Osteocyte (in vitro differentiated cells): Measurements from ENCODE around the gene PSENEN. TPM values are rescaled to one million over a fixed set of nuclear protein-coding genes. Genes with fewer than 3 reads are reported as not detected.

Experiments used
- DNase-seq: peaks from one replicate; pipeline ENCODE4 v3.0.0; 2021; ENCODE audit warnings: mixed read lengths; ENCODE audit not compliant: unreplicated experiment; ENCODE audit errors: extremely low spot score
- H3K27ac Mint-ChIP-seq: one replicate; pipeline ENCODE4 v1.8.0; 2021; ENCODE audit warnings: mild to moderate bottlenecking, mixed read lengths; ENCODE audit not compliant: unreplicated experiment
- H3K27me3 Mint-ChIP-seq: one replicate; pipeline ENCODE4 v1.8.0; 2021; ENCODE audit warnings: mixed read lengths; ENCODE audit not compliant: unreplicated experiment
- H3K36me3 Mint-ChIP-seq: one replicate; pipeline ENCODE4 v1.8.0; 2021; ENCODE audit warnings: mixed read lengths; ENCODE audit not compliant: unreplicated experiment
- H3K4me1 Mint-ChIP-seq: one replicate; pipeline ENCODE4 v1.8.0; 2021; ENCODE audit warnings: mixed read lengths; ENCODE audit not compliant: unreplicated experiment
- H3K4me3 Mint-ChIP-seq: one replicate; pipeline ENCODE4 v1.8.0; 2021; ENCODE audit warnings: mild to moderate bottlenecking, moderate library complexity, mixed read lengths; ENCODE audit not compliant: unreplicated experiment
- H3K9me3 Mint-ChIP-seq: one replicate; pipeline ENCODE4 v1.8.0; 2021; ENCODE audit warnings: mixed read lengths; ENCODE audit not compliant: unreplicated experiment
- CTCF ChIP-seq: fragments of 200-600 bp; sonication (generic); IDR thresholded peaks from 2 replicates; pipeline ENCODE4 v1.5.0; 2021; ENCODE audit warnings: antibody characterized with exemption, mild to moderate bottlenecking, moderate library complexity
- total RNA-seq: library from RNA; stranded (reverse); gene quantifications from 2 replicates; pipeline ENCODE4 v1.2.1, GENCODE V29; 2021

Gene PSENEN
- total RNA-seq, 1 donor from 2014 or later, result 72.6 TPM

GRCh38 chr19:35739275-35740107, 6.0 kb upstream of the PSENEN start:
- H3K36me3 Mint-ChIP-seq, result peaks cover 33% of the 10 kb centered on the region
- peak overlapping the region; percentile 84 for H3K4me3 Mint-ChIP-seq
- H3K27me3 Mint-ChIP-seq, result no peaks in the 10 kb centered on the region
- H3K9me3 Mint-ChIP-seq, result no peaks in the 10 kb centered on the region
- H3K4me1 Mint-ChIP-seq, result peaks cover 13% of the 10 kb centered on the region
- no peak for DNase-seq
- no peak for TF ChIP-seq CTCF
- no peak overlapping the region for H3K27ac Mint-ChIP-seq

- Mint-ChIP-seq H3K9me3 (no peaks in the 10 kb centered on the region), H3K4me1 (peaks cover 16% of the 10 kb centered on the region), H3K36me3 (peaks cover 31% of the 10 kb centered on the region), H3K27ac (no peak overlapping the region), H3K4me3 (peak overlapping the region; percentile 84), H3K27me3 (no peaks in the 10 kb centered on the region)
- no peak for TF ChIP-seq CTCF
- DNase-seq, result no peak
These were observed 5.4 kb upstream of the PSENEN start for GRCh38 chr19:35740108-35740422.

- H3K36me3 Mint-ChIP-seq, result peaks cover 27% of the 10 kb centered on the region
- DNase-seq, result peak; percentile 99
- peaks cover 18% of the 10 kb centered on the region for H3K4me1 Mint-ChIP-seq
- no peaks in the 10 kb centered on the region for H3K27me3 Mint-ChIP-seq
- H3K27ac Mint-ChIP-seq, result peak overlapping the region; percentile 87
- H3K4me3 Mint-ChIP-seq, result peak overlapping the region; percentile 84
- H3K9me3 Mint-ChIP-seq, result no peaks in the 10 kb centered on the region
- peak; percentile 31 for TF ChIP-seq CTCF
These were observed 4.8 kb upstream of the PSENEN start for GRCh38 chr19:35740423-35741202.

GRCh38 chr19:35741203-35741515, 4.3 kb upstream of the PSENEN start:
- H3K36me3 Mint-ChIP-seq, result peaks cover 24% of the 10 kb centered on the region
- no peaks in the 10 kb centered on the region for H3K9me3 Mint-ChIP-seq
- peak overlapping the region; percentile 87 for H3K27ac Mint-ChIP-seq
- H3K4me3 Mint-ChIP-seq, result peak overlapping the region; percentile 84
- H3K27me3 Mint-ChIP-seq, result no peaks in the 10 kb centered on the region
- no peak for TF ChIP-seq CTCF
- H3K4me1 Mint-ChIP-seq, result peaks cover 24% of the 10 kb centered on the region
- no peak for DNase-seq

- no peak for DNase-seq
- Mint-ChIP-seq H3K27ac (peak within 1 kb of the TSS; percentile 14), H3K27me3 (no peaks in the 10 kb centered on the region)
These were observed 3.2 kb upstream of the PSENEN start, which contains the start of gene IGFLR1 for GRCh38 chr19:35742121-35742724. Gene IGFLR1 (minus strand): TSS chr19:35742452. CDS start chr19:35741180, 1,272 bp downstream.

More at GRCh38 chr19:35742121-35742724, 3.2 kb upstream of the PSENEN start, which contains the start of gene IGFLR1:
- Mint-ChIP-seq H3K9me3 (no peaks in the 10 kb centered on the region), H3K4me3 (peak within 1 kb of the TSS; percentile 14), H3K4me1 (peaks cover 32% of the 10 kb centered on the region), H3K36me3 (peaks cover 15% of the 10 kb centered on the region)
- TF ChIP-seq CTCF, result no peak
